D341Med (cell line): ENCODE results near the gene SSH2.
"Not testable (repeated sequence)": the region's sequence is repeated elsewhere in the genome, so short reads cannot be mapped to it uniquely, and the experiment has no call there.

Experiments used
- DNase-seq: peaks from one replicate; pipeline ENCODE4 v3.0.0; 2012; ENCODE audit warnings: low spot score

The SSH2 gene

GRCh38 chr17:29930409-29931010 is 482 bp upstream of the SSH2 start:
- DNase-seq: no peak

DNA sequence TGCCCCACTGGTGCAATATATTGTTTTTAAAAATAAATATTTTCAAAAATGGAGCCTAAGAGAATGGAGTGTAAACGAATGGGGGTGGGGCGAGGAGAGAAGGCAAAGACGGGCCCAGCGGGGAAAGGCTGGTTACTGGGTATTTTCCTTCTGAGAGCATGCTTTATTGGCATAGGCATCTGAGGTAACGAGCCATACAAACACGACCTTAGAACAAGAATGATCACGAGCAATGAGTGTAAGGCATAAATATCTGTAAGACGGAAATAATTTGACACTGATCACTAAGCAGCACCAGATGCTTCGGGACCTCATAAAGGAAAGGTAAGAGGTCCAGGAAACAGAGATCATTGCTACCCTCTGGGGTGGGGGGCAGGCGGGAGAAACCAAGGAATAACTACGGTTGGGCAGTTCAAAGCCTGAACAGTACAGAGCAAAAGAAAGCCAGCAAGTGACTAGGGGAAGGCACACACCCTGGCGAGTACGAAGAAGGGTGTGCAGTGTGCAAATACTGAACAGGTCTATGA is 959 bp downstream of the SSH2 start:
- peak; percentile 62 for DNase-seq

DNA sequence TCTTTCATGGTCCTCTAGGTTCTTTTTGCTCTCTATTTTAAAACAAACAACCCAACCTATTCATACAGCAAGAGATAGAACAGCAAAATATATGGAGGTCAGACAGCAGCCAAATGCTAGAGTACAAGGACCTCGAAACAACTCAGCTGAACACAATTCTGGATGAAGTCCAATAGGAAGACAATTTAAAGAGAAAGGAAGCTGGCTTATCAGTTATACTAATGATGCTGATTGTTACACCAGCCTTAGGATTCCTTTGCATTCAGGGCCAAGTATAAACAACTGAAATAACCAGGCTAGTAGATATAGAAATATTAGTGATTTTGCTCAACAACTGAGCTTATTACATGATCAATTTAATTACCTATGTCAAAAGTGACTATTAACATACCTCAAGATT is 2.5 kb downstream of the SSH2 start:
- DNase-seq: no peak

DNA sequence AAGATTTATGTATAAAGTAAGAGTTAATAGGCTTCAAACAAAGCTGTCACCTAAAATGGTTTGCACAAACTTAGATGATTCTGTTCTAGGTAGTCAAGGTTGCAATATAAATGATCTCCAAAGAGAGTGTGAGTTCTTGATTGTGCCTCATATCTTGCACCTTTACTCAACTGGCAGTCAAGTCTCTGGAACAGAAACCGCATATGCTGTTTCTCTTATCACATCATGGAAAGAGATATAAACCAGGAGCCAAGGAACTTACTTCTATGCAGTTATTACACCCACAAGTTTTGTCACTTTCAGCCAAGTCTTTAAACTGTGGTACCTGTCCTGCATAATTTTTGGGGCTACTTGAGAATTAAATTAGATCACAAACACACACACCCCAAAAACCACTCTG is 5.2 kb downstream of the SSH2 start:
- DNase-seq: no peak

- DNase-seq: no peak
These were observed 10.8 kb downstream of the SSH2 start for GRCh38 chr17:29918922-29919856.

DNA sequence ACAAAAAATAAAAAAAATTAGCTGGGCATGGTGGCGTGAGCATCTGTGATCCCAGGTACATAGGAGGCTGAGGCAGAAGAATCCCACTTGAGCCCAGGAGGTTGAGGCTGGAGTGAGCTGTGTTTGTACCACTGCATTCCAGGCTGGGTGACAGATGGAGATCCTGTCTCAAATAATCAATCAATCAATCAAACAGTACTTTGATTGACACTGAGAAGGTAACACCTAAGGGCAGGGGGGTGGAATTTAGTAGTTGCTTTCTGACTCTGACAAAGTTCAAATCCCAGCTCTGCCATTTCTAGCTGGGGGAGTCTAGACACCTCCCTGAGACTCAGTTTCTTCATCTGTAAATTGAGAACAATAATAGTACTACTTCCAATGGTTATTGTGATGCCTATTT is 12.0 kb downstream of the SSH2 start:
- DNase-seq: no peak

- no peak for DNase-seq
These were observed 15.1 kb downstream of the SSH2 start for GRCh38 chr17:29914819-29915537.

DNA sequence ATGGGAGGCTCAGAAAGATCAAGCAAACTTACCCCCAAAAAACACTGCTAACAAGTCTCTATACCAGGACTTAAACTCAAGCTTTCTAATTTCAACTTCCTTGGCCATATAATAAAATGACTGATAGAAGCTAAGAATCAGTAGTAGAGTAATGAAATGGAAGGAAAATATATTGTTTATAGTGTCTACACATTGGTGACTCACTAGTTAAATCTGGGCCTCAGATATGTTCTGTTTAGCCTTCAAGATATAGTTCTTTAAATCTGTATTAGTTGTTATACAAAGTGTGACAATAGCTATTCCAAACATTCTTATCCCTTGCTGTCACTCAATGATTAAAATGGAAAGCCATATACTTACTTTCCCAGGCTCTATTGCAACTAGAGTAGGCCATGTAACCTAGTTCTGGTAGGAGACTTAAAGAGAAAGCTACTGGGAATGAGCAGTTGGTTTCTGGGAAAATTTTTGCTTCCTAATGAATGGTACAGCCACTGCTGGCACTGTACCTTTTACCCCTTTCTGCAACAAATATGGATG is 18.3 kb downstream of the SSH2 start:
- DNase-seq: no peak

DNA sequence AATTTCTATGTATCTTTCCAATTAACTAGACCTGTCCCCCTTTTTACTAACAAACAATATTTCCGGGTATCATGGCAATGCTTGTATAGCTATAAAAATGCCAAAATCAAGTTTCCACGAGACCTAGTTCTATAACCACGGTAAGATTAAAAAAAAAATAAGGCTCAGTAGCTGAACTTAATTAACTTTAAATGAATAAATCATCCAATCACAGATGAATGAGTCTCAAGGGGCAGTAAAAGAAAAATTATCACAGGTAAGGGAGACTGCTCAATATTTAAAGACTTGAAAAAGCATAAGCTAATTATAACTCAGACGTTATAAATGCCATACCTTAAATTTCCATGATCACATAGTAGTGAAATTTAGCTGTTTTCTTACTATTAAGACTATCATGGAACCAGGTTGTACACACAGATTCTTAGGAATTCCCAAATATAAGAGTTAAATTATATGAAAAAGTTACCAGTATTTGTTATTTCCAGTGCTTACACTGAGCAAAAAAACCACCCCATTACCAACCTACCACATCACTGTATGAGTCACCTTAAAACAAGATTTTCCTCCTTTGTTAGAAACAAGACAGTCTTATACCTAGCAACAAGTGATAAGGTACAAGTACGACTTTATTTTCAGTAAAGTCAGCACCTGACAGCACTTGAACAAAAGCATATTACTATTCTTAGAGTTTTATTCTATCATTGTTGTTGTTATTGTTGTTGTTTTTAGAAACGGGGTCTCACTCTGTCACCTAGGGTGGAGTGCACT is 20.6 kb downstream of the SSH2 start:
- no peak for DNase-seq

DNA sequence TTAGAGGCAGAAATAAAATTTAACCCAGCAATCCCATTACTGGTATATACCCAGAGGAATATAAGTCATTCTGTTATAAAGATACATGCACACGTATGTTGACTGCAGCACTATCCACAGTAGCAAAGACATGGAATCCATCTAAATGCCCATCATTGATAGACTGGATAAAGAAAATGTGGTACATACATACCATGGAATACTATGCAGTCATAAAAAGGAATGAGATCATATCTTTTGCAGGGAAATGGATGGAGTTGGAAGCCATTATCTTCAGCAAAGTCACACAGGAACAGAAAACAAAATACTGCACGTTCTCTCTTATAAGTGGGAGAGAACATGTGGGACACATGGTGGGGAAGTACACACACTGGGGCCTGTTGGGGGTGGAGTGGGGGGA is 23.1 kb downstream of the SSH2 start:
- no peak for DNase-seq

DNA sequence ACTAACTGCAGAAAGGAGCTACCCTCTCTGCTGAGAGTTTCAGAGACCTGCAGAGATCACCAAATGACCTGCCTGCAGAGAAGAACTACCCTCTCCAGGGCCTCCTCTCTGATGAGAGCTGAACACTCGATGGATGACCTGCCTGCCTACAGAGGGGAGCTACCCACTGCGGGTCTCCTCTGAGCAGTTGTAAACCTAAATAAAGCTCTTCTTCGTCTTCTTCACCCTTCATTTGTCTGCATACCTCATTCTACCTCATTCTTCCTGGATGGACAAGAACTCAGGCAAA is 24.2 kb downstream of the SSH2 start:
- DNase-seq: no peak

- no peak for DNase-seq
These were observed 24.7 kb downstream of the SSH2 start for GRCh38 chr17:29905086-29905878.

GRCh38 chr17:29903471-29903870 is 26.6 kb downstream of the SSH2 start:
- DNase-seq: peak; percentile 46

DNA sequence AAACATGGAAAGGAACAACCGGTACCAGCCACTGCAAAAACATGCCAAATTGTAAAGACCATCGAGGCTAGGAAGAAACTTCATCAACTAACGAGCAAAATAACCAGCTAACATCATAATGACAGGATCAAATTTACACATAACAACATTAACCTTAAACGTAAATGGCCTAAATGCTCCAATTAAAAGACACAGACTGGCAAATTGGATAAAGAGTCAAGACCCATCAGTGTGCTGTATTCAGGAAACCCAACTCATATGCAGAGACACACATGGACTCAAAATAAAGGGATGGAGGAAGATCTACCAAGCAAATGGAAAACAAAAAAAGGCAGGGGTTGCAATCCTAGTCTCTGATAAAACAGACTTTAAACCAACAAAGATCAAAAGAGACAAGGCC is 32.9 kb downstream of the SSH2 start:
- not testable (repeated sequence) for DNase-seq

GRCh38 chr17:29892201-29892600 is 37.8 kb downstream of the SSH2 start:
- DNase-seq: no peak

GRCh38 chr17:29891131-29891530 is 38.9 kb downstream of the SSH2 start:
- no peak for DNase-seq

GRCh38 chr17:29885031-29885640 is 44.9 kb downstream of the SSH2 start:
- DNase-seq: no peak

DNA sequence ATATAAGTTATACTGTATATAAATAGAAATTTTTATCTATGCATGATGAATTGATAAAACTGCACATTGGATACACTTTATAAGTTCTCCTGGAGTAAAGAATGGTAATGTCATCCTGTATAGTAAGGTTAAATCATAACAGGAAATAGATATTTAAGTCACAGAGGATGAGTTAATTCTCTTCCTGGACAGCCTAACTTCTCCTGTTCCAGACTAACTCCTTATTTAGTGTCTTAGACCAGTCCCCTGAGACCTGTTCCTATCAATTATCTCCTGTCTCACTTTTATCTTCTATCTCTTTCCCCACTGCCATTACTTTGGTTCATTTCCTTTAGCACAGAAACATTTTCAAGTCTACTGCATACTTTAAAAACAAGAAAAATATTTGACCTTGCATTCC is 46.5 kb downstream of the SSH2 start:
- DNase-seq: no peak

DNA sequence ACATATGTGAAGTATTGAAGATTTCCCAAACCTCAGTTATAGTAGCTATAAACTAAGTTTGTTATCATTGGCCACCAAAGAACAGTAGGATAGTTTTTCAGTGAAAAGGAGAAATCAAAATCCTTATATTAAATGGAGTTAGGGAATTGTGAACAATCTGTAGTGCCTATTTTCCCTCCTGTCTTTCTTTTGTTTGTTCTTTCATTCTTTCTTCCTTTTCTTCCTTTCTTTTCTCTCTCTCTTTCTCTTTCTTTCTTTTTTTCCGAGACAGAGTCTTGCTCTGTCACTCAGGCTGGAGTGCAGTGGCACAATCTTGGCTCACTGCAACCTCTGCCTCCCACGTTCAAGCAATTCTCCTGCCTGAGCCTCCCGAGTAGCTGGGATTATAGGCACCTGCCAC is 48.8 kb downstream of the SSH2 start:
- no peak for DNase-seq

DNA sequence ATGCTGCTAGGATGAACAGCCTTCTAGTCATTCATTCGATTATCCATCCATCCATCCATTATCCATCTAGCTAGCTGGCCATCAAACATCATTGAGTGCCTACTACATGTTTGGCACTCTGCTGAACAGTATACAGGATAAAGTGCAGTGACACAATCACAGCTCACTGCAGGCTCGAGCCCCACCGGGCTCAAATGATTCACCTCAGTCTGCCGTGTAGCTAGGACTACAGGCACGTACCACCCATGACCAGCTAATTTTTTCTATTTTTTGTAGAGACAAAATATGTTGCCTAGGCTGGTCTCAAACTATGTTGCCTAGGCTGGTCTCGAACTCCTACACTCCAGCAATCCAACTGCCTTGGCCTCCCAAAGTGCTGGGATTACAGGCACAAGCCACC is 50.0 kb downstream of the SSH2 start:
- no peak for DNase-seq
